Fibroblast of the aortic adventitia (primary cell): ENCODE data around the gene FERMT2. TPM values are rescaled to one million over a fixed set of nuclear protein-coding genes. Genes with fewer than 3 reads are reported as not detected.

Source experiments
- DNase-seq: peaks from one replicate; pipeline ENCODE4 v3.0.0-alpha.2; 2010; ENCODE audit warnings: low read depth
- H3K4me3 ChIP-seq: 2 replicates; pipeline ENCODE4 v1.5.1; 2011; ENCODE audit warnings: low read depth, mild to moderate bottlenecking, control low read depth, low read length, moderate library complexity
- total RNA-seq: library from RNA; depleted of rRNA; stranded (reverse); fragments of >200 nt; gene quantifications from 2 replicates; pipeline ENCODE4 v1.2.3, GENCODE V29; 2012; ENCODE audit warnings: low replicate concordance
- TF ChIP-seq, protein P1 (sequence below): IDR thresholded peaks from 2 replicates; pipeline ENCODE4 v1.5.1; 2011; ENCODE audit warnings: mild to moderate bottlenecking, low read length, control low read depth, inconsistent platforms; ENCODE audit not compliant: insufficient read depth

FERMT2 gene
- total RNA-seq, 1 donor = 162 TPM

GRCh38 chr14:52954346-52955214 is 3.7 kb upstream of the FERMT2 start:
- no peak overlapping the region for H3K4me3 ChIP-seq
- DNase-seq = peak; percentile 62
- TF ChIP-seq, protein P1, sequence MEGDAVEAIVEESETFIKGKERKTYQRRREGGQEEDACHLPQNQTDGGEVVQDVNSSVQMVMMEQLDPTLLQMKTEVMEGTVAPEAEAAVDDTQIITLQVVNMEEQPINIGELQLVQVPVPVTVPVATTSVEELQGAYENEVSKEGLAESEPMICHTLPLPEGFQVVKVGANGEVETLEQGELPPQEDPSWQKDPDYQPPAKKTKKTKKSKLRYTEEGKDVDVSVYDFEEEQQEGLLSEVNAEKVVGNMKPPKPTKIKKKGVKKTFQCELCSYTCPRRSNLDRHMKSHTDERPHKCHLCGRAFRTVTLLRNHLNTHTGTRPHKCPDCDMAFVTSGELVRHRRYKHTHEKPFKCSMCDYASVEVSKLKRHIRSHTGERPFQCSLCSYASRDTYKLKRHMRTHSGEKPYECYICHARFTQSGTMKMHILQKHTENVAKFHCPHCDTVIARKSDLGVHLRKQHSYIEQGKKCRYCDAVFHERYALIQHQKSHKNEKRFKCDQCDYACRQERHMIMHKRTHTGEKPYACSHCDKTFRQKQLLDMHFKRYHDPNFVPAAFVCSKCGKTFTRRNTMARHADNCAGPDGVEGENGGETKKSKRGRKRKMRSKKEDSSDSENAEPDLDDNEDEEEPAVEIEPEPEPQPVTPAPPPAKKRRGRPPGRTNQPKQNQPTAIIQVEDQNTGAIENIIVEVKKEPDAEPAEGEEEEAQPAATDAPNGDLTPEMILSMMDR = peak; percentile 5

GRCh38 chr14:52951681-52952554 is 1.1 kb upstream of the FERMT2 start:
- H3K4me3 ChIP-seq = peak overlapping the region; percentile 77
- TF ChIP-seq, protein P1 = peak; percentile 69
- DNase-seq = peak; percentile 86

DNA sequence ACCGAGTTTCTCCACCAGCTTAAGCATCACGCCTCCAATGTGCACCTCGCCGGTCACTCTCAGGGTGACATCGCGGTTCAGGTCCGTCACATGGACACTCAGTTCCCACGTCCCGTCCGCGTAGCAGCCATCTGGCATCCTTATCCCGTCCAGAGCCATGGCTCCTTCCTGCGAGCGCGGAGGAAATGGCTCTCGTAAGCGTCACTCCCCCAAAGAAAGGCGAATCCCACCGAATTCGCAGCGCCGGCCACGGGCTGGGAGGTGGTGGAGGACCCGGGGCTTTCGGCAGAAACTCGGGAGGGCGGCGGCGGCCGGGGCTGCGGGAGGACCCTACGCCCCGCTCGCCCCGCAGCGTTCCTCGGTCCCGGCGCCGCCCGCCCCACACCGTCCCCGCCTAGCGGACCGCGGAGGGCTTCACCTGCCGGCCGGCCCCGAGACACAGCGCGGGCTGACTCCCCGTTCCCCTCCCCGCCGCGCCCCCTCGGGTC is 396 bp downstream of the FERMT2 start:
- TF ChIP-seq, protein P1 = no peak

GRCh38 chr14:52949711-52950409 is 990 bp downstream of the FERMT2 start:
- peak overlapping the region; percentile 99 for H3K4me3 ChIP-seq
- DNase-seq = peak; percentile 70
- TF ChIP-seq, protein P1 = no peak

More for the DNA sequence above, 396 bp downstream of the FERMT2 start:
- H3K4me3 ChIP-seq = peak overlapping the region; percentile 99
- DNase-seq = no peak

- TF ChIP-seq, protein P1 = no peak
- no peak for DNase-seq
- H3K4me3 ChIP-seq = peak overlapping the region; percentile 99
These were observed 1.6 kb downstream of the FERMT2 start for GRCh38 chr14:52949249-52949648.

DNA sequence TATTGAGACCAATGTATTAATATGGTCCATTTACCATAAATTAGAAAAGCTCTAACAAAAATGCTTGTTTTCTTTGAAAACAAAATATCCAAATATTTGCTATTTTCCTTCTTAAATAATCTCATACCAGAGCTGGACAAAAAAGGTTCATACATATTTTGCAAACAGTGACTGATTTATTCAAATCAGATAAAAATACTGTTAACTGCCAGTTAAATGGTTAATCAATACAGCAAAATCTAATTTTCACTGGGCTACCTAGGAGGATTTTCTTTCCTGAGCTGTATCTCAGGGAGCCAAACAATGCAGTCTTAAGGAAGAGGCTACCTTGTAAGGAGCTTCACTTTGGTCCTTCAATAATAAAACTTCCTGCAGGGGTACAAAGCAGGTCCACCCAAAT is 2.0 kb downstream of the FERMT2 start:
- no peak for DNase-seq
- TF ChIP-seq, protein P1 = no peak
- peak overlapping the region; percentile 99 for H3K4me3 ChIP-seq
